GM12865 (cell line): ENCODE measurements around the gene SIAH2.

Source experiments
- DNase-seq: peaks from one replicate; pipeline ENCODE4 v3.0.0; 2010; ENCODE audit warnings: low read depth
- H3K4me3 ChIP-seq: 2 replicates; pipeline ENCODE4 v1.5.1; 2011; ENCODE audit warnings: mild to moderate bottlenecking, low read depth, low read length, control low read depth
- CTCF ChIP-seq: IDR thresholded peaks from 2 replicates; pipeline ENCODE4 v1.5.1; 2011; ENCODE audit warnings: low read length, control low read depth, low read depth, inconsistent platforms; ENCODE audit not compliant: insufficient read depth; ENCODE audit errors: missing control alignments

The SIAH2 gene

GRCh38 chr3:150736903-150737832, 25.8 kb downstream of the SIAH2 start:
- TF ChIP-seq CTCF, result no peak
- no peak for DNase-seq
- H3K4me3 ChIP-seq, result no peak overlapping the region

GRCh38 chr3:150736316-150736719, 26.7 kb downstream of the SIAH2 start:
- H3K4me3 ChIP-seq, result no peak overlapping the region
- no peak for TF ChIP-seq CTCF
- no peak for DNase-seq

- no peak for TF ChIP-seq CTCF
Measured at GRCh38 chr3:150734795-150735119, 28.2 kb downstream of the SIAH2 start.

GRCh38 chr3:150733936-150734794, 28.8 kb downstream of the SIAH2 start:
- no peak overlapping the region for H3K4me3 ChIP-seq
- TF ChIP-seq CTCF, result no peak
- DNase-seq, result no peak

More at GRCh38 chr3:150734795-150735119, 28.2 kb downstream of the SIAH2 start:
- no peak for DNase-seq
- no peak overlapping the region for H3K4me3 ChIP-seq

GRCh38 chr3:150733373-150733935, 29.5 kb downstream of the SIAH2 start:
- no peak overlapping the region for H3K4me3 ChIP-seq
- DNase-seq, result no peak
- TF ChIP-seq CTCF, result no peak

- no peak for DNase-seq
- TF ChIP-seq CTCF, result no peak
- H3K4me3 ChIP-seq, result no peak overlapping the region
Measured at GRCh38 chr3:150729682-150730360, 33.1 kb downstream of the SIAH2 start.
